Measurements from ENCODE around the gene CBR4. TPM values are rescaled to one million over a fixed set of nuclear protein-coding genes. Genes with fewer than 3 reads are reported as not detected.
A peak's percentile ranks its signal among the peaks of the same experiment; 100 is the strongest.
"Not testable (repeated sequence)": the region's sequence is repeated elsewhere in the genome, so short reads cannot be mapped to it uniquely, and the experiment has no call there.

The CBR4 gene
- total RNA-seq, 2 donors from 2014 or later, result 13.9 to 17.5 TPM

DNA sequence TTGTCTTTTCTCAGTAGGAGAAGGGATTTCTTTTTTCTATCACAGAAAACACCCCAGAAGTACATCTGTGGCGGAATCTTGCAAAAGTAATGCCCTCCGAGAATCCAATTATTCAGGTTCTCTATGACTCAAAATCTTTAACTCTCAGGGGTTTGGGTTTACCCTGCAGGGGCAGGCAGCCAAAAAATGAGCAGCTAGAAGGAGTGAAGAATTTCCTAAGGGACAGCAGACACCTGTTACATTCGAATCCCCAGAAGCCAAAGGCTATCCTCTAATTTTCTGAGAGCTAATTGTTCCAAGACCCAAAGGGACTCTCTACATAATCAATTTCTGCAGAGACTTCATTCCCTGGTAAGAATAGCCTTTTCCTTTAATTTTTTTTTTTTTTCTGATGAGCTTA, 27.5 kb upstream of the CBR4 start:
- intact Hi-C loops (cut with DNase I), result loop anchor here in 1 of 2 donors (5.0 kb wide), 1 partner anchor 750 kb away; no protein-coding TSS in a partner anchor
- DNase-seq (ENCODE audit: low spot score), result no peak

DNA sequence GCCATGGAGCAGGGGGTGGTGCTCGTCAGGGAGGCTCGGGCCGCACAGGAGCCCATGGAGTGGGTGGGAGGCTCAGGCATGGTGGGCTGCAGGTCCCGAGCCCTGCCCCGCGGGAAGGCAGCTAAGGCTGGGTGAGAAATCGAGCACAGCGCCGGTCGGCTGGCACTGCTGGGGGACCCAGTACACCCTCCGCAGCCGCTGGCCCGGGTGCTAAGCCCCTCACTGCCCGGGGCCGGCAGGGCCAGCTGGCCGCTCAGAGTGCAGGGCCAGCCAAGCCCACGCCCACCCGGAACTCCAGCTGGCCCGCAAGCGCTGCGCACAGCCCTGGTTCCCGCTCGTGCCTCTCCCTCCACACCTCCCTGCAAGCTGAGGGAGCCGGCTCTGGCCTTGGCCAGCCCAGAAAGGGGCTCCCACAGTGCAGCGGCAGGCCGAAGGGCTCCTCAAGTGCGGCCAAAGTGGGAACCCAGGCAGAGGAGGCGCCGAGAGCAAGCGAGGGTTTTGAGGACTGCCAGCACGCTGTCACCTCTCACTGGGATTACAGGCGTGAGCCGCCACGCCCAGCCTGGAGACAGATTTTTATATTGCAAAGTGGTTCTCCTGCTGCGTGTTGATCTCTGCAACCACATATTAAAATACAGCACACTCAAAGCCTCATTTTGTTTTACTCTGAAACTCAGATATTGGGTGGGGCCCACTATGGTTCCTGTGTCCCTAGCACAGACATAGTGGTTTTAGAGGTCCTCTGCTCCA, 26.0 kb upstream of the CBR4 start:
- DNase-seq (ENCODE audit: low spot score), result not testable (repeated sequence)
- intact Hi-C loops (cut with DNase I), result loop anchor here in 1 of 2 donors (5.0 kb wide), 1 partner anchor 749 kb away; no protein-coding TSS in a partner anchor

DNA sequence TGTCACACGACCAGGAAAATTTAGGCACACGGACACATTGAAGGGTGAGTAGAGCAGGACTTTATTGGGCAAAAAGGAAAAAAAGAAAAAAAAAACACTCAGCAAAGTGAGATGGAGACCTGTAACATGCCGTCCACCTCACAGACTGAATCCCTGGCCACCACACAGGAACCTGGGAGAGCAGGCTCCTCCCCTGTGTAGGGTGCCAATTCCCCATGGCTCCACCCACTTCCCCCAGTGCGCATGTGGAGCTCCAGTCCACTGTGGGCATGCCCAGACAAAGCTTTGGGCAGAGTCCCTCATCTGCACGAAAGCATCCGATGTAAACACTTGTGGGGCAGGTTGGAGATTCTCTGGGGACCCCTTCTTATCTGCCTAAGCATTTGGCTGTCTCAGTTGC, 23.6 kb upstream of the CBR4 start:
- no peak for DNase-seq (ENCODE audit: low spot score)
- intact Hi-C loops (cut with DNase I), result no loop called here

DNA sequence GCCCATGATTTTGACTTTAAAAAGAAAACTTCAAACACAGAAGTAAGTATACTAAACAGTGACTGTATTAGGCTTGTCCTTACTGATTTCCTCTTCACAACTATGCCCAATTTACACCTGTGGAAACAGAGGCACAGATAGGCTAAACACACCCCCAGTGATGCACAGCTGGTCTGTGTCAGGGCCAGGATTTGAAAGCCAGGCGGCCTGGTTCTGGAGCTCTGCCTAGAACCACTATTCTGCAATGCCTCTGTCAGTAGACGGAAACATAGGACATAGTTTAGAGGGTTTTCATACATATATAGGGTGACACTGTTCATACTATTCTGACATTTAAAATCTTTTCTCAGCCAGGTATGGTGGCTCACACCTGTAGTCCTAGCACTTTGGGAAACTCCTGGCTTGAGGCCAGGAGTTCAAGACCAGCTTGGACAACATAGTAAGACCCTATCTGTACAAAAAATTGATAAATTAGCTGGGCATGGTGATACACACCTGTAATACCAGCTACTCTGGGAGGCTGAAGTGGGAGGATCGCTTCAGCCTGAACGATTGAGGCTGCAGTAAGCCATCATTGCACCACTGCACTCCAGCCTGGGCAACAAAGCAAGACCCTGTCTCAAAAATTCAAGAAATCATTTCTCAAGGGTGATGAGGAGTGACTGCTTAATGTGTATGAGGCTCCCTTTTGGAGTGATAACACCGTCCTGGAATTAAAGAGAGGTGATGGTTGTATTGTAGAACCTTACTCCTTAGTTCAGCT, 23.0 kb upstream of the CBR4 start:
- intact Hi-C loops (cut with DNase I), result no loop called here
- no peak for DNase-seq (ENCODE audit: low spot score)

DNA sequence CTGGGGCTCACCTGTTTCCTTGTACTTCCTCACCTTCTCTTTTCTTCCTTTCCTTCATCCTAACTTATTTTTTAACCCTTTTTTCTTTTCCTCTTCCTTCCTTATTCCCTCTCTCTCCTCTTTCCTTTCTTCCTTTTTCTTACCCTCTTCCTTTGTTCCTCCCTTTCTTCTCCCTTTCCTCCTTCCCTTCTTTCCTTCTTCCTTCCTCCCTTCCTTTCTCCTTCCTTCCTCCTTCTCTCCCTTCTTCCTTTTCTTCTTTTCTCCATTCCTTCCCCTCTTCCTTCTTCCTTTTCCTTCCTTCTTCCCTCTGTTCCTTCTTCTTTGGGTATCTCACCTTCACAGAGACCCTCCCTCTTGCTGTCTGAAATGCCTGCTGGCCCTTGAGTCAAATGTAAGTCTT, 22.1 kb upstream of the CBR4 start:
- DNase-seq (ENCODE audit: low spot score), result no peak
- intact Hi-C loops (cut with DNase I), result no loop called here

DNA sequence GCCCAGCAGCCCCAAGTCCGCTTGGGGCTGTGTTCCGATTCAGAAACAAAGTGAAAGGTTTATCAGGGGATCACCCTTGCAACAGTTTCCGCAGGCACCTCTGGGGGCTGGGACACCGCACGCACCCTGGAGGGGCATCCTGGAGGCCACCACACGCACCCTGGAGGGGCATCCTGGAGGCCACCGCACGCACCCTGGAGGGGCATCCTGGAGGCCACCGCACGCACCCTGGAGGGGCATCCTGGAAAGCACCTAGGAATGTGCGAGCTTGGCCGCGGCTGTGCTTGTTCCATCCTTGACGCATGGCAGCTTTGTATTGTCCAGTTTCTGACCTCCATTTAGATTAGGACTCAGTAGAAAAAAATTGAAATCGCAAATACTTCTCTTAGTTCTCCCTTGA, 21.3 kb upstream of the CBR4 start:
- DNase-seq (ENCODE audit: low spot score), result no peak
- intact Hi-C loops (cut with DNase I), result no loop called here

DNA sequence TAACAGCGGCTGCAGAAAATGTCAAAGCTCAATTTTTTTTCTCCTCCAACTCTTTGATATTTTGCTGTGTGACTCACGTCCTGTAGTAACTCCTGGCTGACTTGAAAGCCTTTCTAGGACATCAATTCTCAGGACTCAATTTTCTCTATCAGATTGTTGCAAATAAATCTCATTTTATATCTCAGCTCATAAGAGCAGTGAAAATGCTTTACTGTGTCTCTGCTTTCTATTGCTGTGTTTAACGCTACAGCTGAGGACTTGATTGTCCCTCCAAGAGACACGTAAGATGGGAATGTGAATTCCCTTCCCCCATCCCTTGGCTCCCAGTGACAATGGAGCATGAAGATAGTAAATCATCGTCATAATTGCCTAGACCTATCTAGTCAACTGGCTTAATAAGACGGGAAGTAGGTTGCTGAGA, 20.5 kb upstream of the CBR4 start:
- DNase-seq (ENCODE audit: low spot score), result no peak
- intact Hi-C loops (cut with DNase I), result no loop called here

DNA sequence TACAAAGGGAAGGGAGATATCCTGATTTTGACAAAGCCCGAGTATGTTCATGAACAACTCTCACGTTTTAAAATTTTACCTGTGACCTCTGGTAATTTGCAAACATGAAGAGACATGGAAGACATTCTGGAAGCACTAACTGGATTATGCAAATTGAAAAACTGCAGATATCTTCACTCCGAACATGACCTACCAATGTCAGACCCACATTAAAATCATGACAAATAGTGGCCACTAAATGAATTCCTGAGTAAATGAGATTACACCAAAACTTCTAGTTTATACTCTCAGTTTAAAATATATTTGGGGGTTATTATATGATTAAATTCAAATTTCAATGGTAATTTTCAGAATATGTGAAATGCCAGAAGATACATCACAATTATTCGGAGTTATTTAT, 19.9 kb upstream of the CBR4 start:
- DNase-seq (ENCODE audit: low spot score), result no peak
- intact Hi-C loops (cut with DNase I), result loop anchor here (10.0 kb wide), 1 partner anchor 455 kb away; no protein-coding TSS in a partner anchor

DNA sequence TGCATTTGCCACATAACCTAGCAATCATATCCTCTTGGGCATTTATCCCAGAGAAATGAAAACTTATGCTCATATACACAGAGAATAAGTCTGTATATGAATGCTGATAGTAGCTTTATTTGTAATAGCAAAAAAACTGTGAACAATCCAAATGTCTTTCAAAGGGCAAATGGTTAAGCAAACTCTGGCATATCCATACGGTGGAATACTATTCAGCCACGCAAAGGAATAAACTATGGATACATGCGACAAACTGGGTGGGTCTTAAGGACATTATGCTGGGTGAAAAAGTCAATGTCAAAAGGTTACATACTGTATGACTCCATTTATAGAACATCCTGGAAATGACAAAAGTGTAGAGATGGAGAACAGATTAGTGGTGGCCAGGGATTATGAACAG, 17.6 kb upstream of the CBR4 start:
- intact Hi-C loops (cut with DNase I), result loop anchor here (10.0 kb wide), 1 partner anchor 457 kb away; no protein-coding TSS in a partner anchor
- no peak for DNase-seq (ENCODE audit: low spot score)

DNA sequence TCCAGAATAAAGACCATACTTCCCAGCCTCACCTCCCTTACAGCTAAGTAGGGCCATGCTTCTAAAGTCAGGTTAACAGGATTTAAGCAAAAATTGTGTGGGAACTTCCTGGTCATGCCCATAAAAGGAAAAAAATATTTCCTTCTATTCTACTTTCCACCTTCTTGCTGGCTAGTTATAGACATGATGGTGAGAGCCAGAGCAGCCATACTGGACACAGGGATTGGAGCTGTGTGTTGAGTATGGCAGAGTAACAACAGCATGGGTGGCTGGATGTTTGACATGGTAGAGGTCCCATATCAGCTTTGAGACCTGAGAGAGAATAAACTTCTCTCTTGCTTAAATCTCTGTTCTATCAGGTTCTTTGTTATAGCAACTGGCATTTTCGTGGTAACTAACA, 15.1 kb upstream of the CBR4 start:
- DNase-seq (ENCODE audit: low spot score), result no peak
- intact Hi-C loops (cut with DNase I), result loop anchor here (10.0 kb wide), 1 partner anchor 460 kb away; no protein-coding TSS in a partner anchor

DNA sequence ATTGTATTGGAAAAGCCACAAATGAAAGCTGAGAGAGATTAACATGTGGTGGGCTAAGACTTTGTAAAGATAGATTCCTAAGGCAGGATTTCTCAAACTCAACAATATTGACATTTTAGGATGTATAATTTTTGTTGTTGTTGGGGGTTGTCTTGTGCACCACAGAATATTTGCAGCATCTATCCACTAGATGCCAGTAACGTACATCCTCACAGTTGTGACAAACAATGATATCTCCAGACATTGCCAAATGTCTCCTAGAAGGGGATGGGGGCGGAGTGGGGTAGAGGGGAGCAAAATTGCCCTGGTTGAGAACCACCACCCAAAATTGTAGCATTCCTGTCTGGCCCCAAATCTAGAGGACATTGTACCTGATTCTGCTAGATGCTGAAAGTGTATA, 14.7 kb upstream of the CBR4 start:
- intact Hi-C loops (cut with DNase I), result loop anchor here (10.0 kb wide), 1 partner anchor 460 kb away; no protein-coding TSS in a partner anchor

DNA sequence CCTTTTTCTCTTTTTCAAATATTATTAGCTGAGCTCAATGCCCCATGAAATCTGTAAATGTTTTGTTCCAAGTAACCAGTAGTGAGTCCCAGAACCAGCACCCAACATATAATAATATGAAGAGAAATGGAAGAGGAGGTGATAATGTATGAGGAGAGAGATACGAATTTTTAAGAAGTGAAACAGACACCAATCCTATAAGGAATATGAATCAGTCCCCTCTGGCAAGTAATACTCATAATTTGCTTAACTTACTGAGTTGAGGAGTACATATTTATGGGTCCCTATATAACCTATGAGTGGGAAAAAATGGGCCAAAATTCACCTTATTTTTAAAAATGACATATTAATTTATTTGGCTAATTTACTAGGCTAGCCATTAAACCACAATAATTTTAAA, 8.4 kb upstream of the CBR4 start:
- DNase-seq (ENCODE audit: low spot score), result no peak
- intact Hi-C loops (cut with DNase I), result no loop called here

More for the DNA sequence above, 14.7 kb upstream of the CBR4 start:
- no peak for DNase-seq (ENCODE audit: low spot score)

DNA sequence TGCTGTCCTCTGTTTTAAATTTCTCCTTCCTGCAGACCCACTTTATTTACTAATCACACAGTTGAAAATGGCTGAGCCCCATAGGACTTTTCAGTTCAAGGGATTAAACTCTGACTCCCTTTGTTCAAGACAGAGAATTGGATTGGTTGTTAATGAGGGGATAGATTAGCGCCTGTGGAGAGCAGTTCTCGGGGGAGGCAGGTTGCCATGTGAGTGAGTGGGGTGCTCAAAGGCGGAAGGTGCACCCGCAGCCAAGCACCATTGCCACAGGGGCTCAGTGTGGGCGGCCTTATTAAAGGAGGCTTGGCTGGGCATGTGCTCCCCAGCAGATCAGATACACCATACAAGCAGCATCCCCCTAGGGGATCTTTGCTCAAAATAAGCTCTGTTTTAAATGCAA, 7.9 kb upstream of the CBR4 start:
- no peak for DNase-seq (ENCODE audit: low spot score)
- intact Hi-C loops (cut with DNase I), result no loop called here

DNA sequence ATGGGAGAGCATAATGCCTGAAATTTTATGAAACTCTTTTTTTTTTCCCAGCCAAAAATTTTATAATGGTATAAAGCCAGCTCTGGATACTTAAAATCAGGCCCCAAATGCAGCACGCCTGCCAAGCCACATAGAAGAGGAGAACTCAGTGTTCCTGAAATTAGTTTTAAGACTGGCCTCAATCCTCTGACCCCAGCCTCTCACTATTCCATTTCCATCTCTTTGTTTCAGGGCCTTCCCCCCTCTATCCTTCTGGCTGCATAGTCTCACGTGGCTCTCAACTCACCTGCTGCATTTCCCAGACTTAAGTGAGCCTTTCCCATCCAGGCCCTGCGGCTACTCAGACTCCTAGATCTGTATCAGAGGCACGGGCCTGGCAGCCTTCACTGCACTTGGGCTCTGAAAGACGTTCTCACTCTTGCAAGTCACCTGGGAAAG, 5.2 kb upstream of the CBR4 start:
- intact Hi-C loops (cut with DNase I), result no loop called here

DNA sequence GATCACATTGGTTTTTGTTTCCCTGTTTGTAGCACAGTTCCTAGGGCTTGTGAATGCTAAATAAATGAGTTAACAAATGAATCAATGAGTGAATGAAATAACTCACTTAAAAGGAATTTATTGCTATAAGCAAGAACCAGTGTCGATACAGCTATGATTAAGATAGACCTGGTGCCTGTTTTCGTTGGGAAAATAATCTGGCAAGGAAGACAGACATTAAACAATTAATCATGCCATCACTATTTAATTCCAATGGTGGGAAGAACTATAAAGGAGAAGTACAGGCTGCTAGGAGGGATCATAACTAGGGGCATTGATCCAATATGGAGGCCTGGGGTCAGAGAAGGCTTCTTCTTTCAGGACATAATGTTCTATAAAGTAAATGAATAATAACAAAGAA, 4.5 kb upstream of the CBR4 start:
- DNase-seq (ENCODE audit: low spot score), result no peak
- intact Hi-C loops (cut with DNase I), result no loop called here

More for the DNA sequence above, 5.2 kb upstream of the CBR4 start:
- DNase-seq (ENCODE audit: low spot score), result peak; percentile 79

DNA sequence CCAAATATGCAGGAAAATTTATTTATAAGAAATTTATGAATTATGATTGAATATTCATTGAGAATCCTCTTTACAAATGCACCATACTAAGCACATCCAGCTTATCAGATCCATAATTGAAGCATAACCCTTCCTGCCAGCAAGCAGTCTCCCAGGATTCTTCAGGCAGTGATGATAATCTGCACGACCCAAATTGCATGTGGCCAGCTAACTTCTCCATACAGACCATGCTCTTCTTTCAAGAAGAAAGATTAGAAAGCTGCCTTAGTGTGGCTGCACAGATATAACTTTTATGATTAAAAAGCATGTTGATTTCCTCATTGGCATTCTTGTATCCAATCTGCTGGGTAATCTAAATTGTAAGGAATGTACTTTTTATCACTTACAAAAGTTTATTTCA, 3.3 kb upstream of the CBR4 start:
- intact Hi-C loops (cut with DNase I), result no loop called here
- DNase-seq (ENCODE audit: low spot score), result no peak

DNA sequence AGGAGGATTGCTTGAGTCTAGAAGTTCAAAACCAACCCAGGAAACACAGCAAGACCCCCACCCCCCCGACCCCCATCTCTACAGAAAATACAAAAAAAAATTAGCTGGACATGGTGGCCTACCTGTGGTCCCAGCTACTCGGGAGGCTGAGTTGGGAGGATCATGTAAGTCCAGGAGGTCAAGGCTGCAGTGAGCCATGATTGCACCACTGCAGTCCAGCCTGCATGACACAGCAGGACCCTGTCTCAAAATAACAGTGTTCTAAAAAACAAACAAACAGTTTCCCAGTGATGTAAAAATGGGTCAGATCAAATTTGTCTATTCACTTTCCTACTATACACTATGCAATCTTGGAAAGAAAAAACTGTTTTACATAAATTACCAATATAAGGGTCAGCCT, 2.0 kb upstream of the CBR4 start:
- no peak for DNase-seq (ENCODE audit: low spot score)
- intact Hi-C loops (cut with DNase I), result no loop called here

DNA sequence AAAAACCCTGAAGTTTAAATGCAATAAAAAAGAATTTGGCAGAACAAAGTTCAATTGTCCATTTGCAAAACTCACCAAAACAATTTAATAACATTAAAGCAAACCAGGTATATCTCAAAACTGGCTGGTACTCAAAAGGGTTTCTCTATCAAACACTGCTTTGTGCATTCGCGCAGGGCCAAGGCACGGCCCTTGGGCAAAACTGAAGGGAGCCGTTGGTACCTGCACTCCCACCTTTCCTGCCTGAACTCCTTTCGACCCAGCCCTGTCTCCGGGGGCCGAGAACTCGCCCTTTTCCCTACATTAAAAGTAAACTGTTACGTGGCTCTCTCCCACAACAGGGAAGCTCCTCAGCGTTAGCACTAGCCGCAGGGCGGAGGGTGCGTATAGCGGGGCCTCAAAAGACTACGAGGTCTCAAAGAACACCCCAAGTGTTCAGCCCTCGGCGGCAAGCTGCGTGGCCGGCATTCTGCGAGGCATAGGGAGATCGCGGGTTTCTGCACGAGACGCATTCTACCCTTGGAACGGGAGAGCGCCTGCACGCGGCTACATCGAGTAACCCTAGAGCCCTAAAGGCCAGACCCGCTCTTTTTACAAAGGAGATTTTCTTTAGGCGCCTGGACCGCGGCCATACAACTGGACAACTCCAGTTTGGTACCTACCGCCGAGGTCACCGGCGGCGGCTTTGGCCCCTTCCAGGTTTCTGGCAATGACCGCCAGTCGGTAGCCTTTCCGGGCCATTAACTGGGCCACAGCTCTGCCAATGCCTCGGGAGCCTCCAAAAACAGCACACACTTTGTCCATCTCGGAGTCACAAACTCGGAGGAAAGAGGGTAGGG, 550 bp downstream of the CBR4 start:
- DNase-seq (ENCODE audit: low spot score), result peak; percentile 91
- intact Hi-C loops (cut with DNase I), result loop anchor here in 1 of 2 donors (10.0 kb wide), 1 partner anchor 495 kb away; no protein-coding TSS in a partner anchor

DNA sequence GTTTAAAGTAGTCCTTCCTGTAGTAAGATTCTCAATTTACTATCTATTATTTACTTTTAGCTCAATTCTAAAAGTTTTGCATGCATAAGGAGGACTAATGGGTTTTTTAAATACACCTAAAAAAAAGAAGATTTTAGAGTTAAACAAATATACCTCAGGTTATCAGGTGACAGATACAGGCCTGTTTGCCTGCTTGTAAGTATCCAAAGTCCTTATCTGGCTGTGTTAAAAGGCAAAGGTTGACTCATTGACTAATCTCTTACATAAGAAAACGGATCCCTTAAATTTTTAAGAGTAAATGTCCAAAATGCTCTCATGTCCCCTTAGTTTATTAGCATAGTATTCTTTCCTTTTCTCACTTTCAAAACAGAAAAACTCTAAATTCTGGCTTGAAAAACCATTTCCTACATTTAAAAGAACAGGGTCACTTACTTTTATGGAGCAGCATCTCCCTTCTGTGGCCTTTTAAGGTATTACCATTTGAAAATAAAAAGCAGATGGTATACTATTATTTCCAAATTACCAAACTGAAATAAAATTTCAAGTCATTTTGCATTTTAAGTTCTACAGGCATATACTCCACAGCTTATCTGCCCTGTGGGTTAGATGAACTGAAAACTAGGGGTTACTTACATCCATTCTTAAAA, 4.5 kb downstream of the CBR4 start:
- DNase-seq (ENCODE audit: low spot score), result no peak
- intact Hi-C loops (cut with DNase I), result loop anchor here in 1 of 2 donors (10.0 kb wide), 1 partner anchor 491 kb away; no protein-coding TSS in a partner anchor
